ENCODE data around the gene RRP8. TPM values are rescaled to one million over a fixed set of nuclear protein-coding genes. Genes with fewer than 3 reads are reported as not detected.

RRP8 gene
- total RNA-seq, 2 donors from 2014 or later, result 17.5 to 25.7 TPM

DNA sequence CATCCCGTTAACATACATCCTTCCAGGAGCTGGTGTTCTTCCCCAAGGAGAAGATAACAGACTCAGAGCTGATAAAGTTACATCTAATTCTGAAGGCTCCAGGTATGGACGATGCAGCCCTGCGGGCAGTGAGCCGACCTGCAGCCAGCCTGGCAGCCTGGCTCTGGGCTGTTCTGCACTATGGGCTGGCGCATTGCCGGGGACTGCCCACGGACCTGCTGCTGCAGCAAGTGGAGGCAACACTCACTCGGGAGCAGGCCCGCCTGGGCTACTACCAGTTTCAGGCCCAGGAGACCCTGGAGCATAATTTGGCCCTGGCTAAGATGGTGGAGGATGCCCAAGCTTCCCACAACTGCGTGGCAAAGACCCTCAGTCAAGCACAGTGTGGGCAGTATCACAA is 39.7 kb downstream of the RRP8 start:
- TF ChIP-seq, protein P1, sequence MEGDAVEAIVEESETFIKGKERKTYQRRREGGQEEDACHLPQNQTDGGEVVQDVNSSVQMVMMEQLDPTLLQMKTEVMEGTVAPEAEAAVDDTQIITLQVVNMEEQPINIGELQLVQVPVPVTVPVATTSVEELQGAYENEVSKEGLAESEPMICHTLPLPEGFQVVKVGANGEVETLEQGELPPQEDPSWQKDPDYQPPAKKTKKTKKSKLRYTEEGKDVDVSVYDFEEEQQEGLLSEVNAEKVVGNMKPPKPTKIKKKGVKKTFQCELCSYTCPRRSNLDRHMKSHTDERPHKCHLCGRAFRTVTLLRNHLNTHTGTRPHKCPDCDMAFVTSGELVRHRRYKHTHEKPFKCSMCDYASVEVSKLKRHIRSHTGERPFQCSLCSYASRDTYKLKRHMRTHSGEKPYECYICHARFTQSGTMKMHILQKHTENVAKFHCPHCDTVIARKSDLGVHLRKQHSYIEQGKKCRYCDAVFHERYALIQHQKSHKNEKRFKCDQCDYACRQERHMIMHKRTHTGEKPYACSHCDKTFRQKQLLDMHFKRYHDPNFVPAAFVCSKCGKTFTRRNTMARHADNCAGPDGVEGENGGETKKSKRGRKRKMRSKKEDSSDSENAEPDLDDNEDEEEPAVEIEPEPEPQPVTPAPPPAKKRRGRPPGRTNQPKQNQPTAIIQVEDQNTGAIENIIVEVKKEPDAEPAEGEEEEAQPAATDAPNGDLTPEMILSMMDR (IDR thresholded peaks at IDR 0.05), result no peak
- no peaks in the 10 kb centered on the region for H3K9me3 ChIP-seq
- H3K4me1 ChIP-seq, result no peaks in the 10 kb centered on the region
- H3K36me3 ChIP-seq, result no peaks in the 10 kb centered on the region
- DNase-seq, result no peak
- H3K27ac ChIP-seq, result no peak overlapping the region
- H3K27me3 ChIP-seq, result no peaks in the 10 kb centered on the region
- no peak overlapping the region for H3K9ac ChIP-seq (ENCODE audit: low read depth in 2 of 2, low read length in 2 of 2)
- no peak overlapping the region for H3K4me3 ChIP-seq
- intact Hi-C loops (cut with DNase I), result no loop called here

DNA sequence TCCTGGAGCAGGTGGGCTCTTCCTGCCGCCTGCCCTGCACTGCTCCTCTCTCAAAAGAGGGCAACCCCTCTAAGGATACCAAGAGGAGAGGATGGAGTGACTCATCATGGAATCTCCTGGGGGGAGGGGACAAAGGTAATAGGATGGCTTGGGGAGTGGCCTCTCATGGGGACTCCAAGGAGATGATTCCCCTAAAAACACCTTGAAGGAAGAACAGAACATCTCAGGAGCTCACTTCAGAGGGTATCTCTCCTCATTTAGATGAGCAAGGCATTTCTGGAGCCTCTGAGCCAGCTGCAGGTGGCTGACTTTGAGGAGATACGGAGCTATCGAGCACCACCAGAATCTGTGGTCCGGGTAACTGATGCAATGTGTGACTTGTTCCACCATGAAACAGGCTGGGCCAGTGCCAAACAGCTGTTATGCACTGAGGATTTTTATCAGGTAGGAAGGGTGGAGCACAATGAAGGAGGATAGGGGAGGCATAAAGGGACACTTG is 40.2 kb downstream of the RRP8 start:
- H3K4me1 ChIP-seq, result no peaks in the 10 kb centered on the region
- no peaks in the 10 kb centered on the region for H3K36me3 ChIP-seq
- TF ChIP-seq, protein P1 (IDR thresholded peaks at IDR 0.05), result no peak
- H3K9ac ChIP-seq (ENCODE audit: low read depth in 2 of 2, low read length in 2 of 2), result no peak overlapping the region
- H3K4me3 ChIP-seq, result no peak overlapping the region
- intact Hi-C loops (cut with DNase I), result no loop called here
- no peaks in the 10 kb centered on the region for H3K27me3 ChIP-seq
- no peak overlapping the region for H3K27ac ChIP-seq
- DNase-seq, result no peak
- no peaks in the 10 kb centered on the region for H3K9me3 ChIP-seq

DNA sequence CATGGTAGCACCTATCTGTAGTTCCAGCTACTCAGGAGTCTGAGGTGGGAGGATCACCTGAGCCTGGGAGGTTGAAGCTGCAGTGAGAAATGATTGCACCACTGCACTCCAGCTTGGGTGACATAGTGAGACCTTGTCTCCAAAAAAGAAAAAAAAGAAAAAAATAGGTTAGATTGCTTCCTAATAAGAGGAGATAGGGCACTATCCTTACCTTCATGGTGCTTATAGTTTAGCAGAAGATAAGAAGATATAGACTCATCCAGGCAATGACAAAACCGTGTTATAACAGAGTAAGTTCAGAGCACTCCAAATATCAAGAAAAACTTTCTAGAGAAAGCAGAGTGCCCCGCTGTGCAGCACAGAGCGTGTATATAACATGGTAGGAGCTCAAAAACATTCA is 42.1 kb downstream of the RRP8 start:
- DNase-seq, result no peak
- Histone ChIP-seq H3K27me3 (no peaks in the 10 kb centered on the region), H3K36me3 (no peaks in the 10 kb centered on the region), H3K4me1 (no peaks in the 10 kb centered on the region), H3K9me3 (no peaks in the 10 kb centered on the region), H3K27ac (no peak overlapping the region), H3K9ac (ENCODE audit: low read depth in 2 of 2, low read length in 2 of 2) (no peak overlapping the region), H3K4me3 (no peak overlapping the region)
- intact Hi-C loops (cut with DNase I), result no loop called here
- TF ChIP-seq, protein P1 (IDR thresholded peaks at IDR 0.05), result no peak

DNA sequence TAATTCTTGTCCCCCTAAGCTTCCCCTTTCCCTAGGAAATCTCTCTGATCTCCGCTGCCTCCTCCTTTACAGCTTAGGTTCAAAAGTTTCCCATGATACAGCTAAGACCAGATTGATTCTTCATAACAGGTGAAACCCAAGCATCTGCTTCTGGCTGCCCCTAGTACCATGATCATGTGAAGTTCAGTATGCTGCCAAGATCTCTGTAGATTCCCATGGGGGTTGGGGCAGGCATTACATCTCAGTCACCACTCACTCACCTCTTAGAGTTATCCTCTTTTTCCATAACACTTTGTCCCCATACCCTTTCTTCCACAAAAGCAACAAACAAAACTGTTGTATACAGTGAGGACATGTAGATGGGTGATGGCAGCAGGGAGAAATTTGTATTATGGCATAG is 44.0 kb downstream of the RRP8 start:
- H3K9me3 ChIP-seq, result no peaks in the 10 kb centered on the region
- H3K4me1 ChIP-seq, result no peaks in the 10 kb centered on the region
- H3K9ac ChIP-seq (ENCODE audit: low read depth in 2 of 2, low read length in 2 of 2), result no peak overlapping the region
- intact Hi-C loops (cut with DNase I), result no loop called here
- H3K4me3 ChIP-seq, result no peak overlapping the region
- TF ChIP-seq, protein P1 (IDR thresholded peaks at IDR 0.05), result no peak
- H3K27me3 ChIP-seq, result no peaks in the 10 kb centered on the region
- no peak overlapping the region for H3K27ac ChIP-seq
- no peaks in the 10 kb centered on the region for H3K36me3 ChIP-seq
- DNase-seq, result no peak

DNA sequence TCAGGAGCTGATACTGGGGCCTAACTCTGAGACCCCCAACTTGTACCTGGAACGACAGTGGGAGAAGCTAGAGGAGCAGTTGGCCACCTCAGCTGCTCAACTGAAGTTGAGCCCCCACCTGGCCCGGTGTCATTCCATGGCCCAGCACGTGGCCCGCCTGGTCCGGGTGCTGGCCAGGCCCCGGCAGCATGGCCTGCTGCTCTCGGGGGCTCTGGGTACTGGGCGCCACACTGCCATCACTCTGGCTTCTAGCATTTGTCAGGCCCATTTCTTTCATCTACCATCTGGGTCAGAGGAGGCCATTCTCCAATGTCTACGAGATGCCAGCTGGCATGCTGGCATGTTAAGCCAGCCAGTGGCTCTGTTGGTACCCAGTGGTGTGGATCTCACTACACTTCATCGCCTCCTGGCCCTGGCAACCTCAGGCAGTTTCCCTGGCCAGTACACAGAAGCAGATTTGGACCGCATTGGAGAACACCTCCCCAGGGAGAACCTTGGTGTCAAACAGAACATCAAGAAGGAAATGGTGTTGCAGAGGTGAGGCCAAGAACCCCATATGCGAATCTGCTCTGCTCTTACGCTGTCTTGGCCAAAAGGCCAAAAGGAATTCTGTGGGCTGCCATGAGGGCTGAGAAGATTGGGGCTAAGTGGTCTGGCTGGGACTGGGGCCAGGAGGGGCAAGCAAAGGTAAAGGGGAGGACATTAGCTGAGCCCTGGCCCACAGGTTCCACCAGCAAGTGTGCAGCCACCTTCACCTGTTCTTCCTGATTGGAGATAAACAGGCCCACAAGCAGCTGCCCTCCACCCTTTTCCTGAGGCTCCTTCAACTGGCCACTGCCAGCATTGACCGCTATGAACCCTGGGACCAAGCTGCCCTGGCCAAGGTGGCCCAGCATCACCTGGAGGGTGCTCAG is 45.4 kb downstream of the RRP8 start:
- no peak overlapping the region for H3K4me3 ChIP-seq
- H3K9ac ChIP-seq (ENCODE audit: low read depth in 2 of 2, low read length in 2 of 2), result no peak overlapping the region
- H3K4me1 ChIP-seq, result no peaks in the 10 kb centered on the region
- H3K27ac ChIP-seq, result no peak overlapping the region
- no peaks in the 10 kb centered on the region for H3K9me3 ChIP-seq
- H3K27me3 ChIP-seq, result no peaks in the 10 kb centered on the region
- DNase-seq, result no peak
- intact Hi-C loops (cut with DNase I), result no loop called here
- TF ChIP-seq, protein P1 (IDR thresholded peaks at IDR 0.05), result no peak
- H3K36me3 ChIP-seq, result no peaks in the 10 kb centered on the region
